Aorta (tissue), 5 donors: ENCODE data around the gene C1orf226. TPM values are rescaled to one million over a fixed set of nuclear protein-coding genes. Genes with fewer than 3 reads are reported as not detected.
"Not testable (repeated sequence)": the region's sequence is repeated elsewhere in the genome, so short reads cannot be mapped to it uniquely, and the experiment has no call there.

ENCODE experiments used
- ATAC-seq: fragments of 200-7000 bp; cut with Tn5 transposase; one replicate; pipeline ENCODE4 v1.9.1; 2022; ENCODE audit warnings: moderate library complexity; ENCODE audit not compliant: low FRiP score
- DNase-seq, 2 donors: peaks; one replicate each; pipeline ENCODE4 v3.0.0-alpha.2; 2020
- H3K27ac ChIP-seq, 2 donors: one replicate each; pipeline ENCODE4 v1.5.1; 2013; ENCODE audit warnings: low read length in 2 of 2, mild to moderate bottlenecking in 2 of 2, moderate library complexity in 2 of 2, control low read depth in 1 of 2, inconsistent platforms in 1 of 2, low read depth in 1 of 2
- H3K27me3 ChIP-seq, 2 donors: one replicate each; pipeline ENCODE4 v1.6.1; 2013; ENCODE audit warnings: control low read depth in 1 of 2, low read length in 1 of 2, mild to moderate bottlenecking in 1 of 2, moderate library complexity in 1 of 2; ENCODE audit not compliant: insufficient read depth in 2 of 2, control insufficient read depth in 1 of 2
- H3K36me3 ChIP-seq, 2 donors: one replicate each; pipeline ENCODE4 v1.6.1; 2013; ENCODE audit warnings: control low read depth in 1 of 2, low read length in 1 of 2, mild to moderate bottlenecking in 1 of 2; ENCODE audit not compliant: insufficient read depth in 2 of 2, control insufficient read depth in 1 of 2
- H3K4me1 ChIP-seq, 2 donors: one replicate each; pipeline ENCODE4 v1.6.1; 2013; ENCODE audit warnings: low read length in 2 of 2, control low read depth in 1 of 2, mild to moderate bottlenecking in 1 of 2, moderate library complexity in 1 of 2; ENCODE audit not compliant: insufficient read depth in 2 of 2, control insufficient read depth in 1 of 2
- H3K4me3 ChIP-seq, 2 donors: one replicate each; pipeline ENCODE4 v1.5.1; 2013; ENCODE audit warnings: low read length in 2 of 2, control low read depth in 1 of 2, mild to moderate bottlenecking in 1 of 2
- H3K9me3 ChIP-seq: one replicate; pipeline ENCODE4 v1.6.1; 2013; ENCODE audit warnings: mild to moderate bottlenecking, low read length; ENCODE audit not compliant: control insufficient read depth
- WGBS, 2 donors: extraction: QIAGEN DNeasy Blood & Tissue Kit; methylation state at CpG; one replicate each; pipeline ENCODE4 v1.1.7; 2013; 5-methylcytosine and 5-hydroxymethylcytosine counted together
- intact Hi-C, 2 donors: fragments of 100-400 bp; cut with DNase I; formaldehyde crosslinking; loops; one replicate each; pipeline versions ENCODE4 v1.14.2 to v1.15.0; 2022
- polyA plus RNA-seq, 2 donors: library from polyadenylated mRNA; stranded (reverse); fragments of 200-250 nt; gene quantifications; one replicate each; pipeline ENCODE4 v1.2.3, GENCODE V29; 2013
- total RNA-seq, 2 donors: library from RNA; stranded (reverse); fragmentation: NEBNext Ultra II Directional; extraction: Animal tissue kit (Norgen Biotek cat#: 25700); gene quantifications; one replicate each; pipeline ENCODE4 v1.2.1, GENCODE V29; 2021
- donor health status: healthy with polysubstance abuse.
- donor health status: Bipolar disorder and iron deficiency.
- donor health status: DM: no; HTN: no; CAD: no.
- donor health status: DM: no; HTN: no; CAD: no.
- donor health status: DM: yes; HTN: yes; CAD: no.

C1orf226 gene
- total and polyA plus RNA-seq, 4 donors, result 1.5 to 5.6 (median 5.0) TPM

DNA sequence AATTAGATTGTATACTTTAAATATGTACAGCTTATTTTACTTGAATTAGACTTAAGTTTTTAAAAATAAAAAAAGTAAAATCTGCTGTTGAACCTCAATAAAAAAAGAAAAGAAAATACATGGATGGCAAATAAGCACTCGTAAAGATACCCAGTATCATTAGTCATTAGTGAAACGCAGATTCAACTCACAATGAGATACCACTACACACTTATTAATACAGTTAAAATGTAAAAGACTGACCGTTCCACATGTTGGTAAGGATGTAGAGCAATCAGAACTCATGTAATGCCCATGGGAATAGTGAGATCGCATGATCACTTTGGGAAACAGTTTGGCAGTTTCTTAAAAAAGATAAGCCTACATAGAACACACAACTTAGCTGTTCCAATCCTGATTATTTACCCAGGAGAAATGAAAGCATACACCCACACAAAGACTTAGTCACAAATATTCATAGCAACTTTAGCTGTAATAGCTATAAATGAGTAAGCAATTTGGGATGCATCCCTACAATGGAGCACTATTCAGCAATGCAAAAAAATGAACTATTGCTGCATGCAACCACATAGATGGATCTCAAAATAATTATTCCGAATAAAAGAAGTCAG lies 23.1 kb downstream of the C1orf226 start:
- DNase-seq, result no peak
- intact Hi-C loops, result no loop called here
- Histone ChIP-seq H3K4me1 (no peaks in the 10 kb centered on the region), H3K27ac (no peak overlapping the region), H3K27me3 (no peaks in the 10 kb centered on the region), H3K9me3 (no peaks in the 10 kb centered on the region), H3K36me3 (no peaks in the 10 kb centered on the region), H3K4me3 (no peak overlapping the region)
- WGBS, 2 donors, result 39% methylated on average over 5 of the region's 5 CpGs
- peak; percentile 54 for ATAC-seq

- no peaks in the 10 kb centered on the region for H3K27me3 ChIP-seq
- H3K27ac ChIP-seq, result no peak overlapping the region
- intact Hi-C loops, result no loop called here
- ATAC-seq (no peak), DNase-seq (no peak)
- H3K4me3 ChIP-seq, result no peak overlapping the region
- H3K4me1 ChIP-seq, result no peaks in the 10 kb centered on the region
- no peaks in the 10 kb centered on the region for H3K9me3 ChIP-seq
- 56 to 62% methylated on average over 5 of the region's 5 CpGs for WGBS, 2 donors
- H3K36me3 ChIP-seq, result no peaks in the 10 kb centered on the region
Observed at GRCh38 chr1:162405800-162406199, 24.3 kb downstream of the C1orf226 start.

GRCh38 chr1:162406811-162407210 lies 25.3 kb downstream of the C1orf226 start:
- 66 to 82% methylated on average over 2 of the region's 2 CpGs for WGBS, 2 donors
- Histone ChIP-seq H3K27ac (no peak overlapping the region), H3K4me1 (no peaks in the 10 kb centered on the region), H3K4me3 (no peak overlapping the region), H3K27me3 (no peaks in the 10 kb centered on the region), H3K9me3 (no peaks in the 10 kb centered on the region), H3K36me3 (no peaks in the 10 kb centered on the region)
- intact Hi-C loops, result no loop called here
- no peak for ATAC-seq
- no peak for DNase-seq

- Histone ChIP-seq H3K36me3 (no peaks in the 10 kb centered on the region), H3K4me1 (no peaks in the 10 kb centered on the region), H3K9me3 (no peaks in the 10 kb centered on the region), H3K27me3 (no peaks in the 10 kb centered on the region), H3K4me3 (no peak overlapping the region), H3K27ac (no peak overlapping the region)
- WGBS, 2 donors, result 84 to 95% methylated on average over 1 of the region's 1 CpG
- no peak for DNase-seq
- no peak for ATAC-seq
- intact Hi-C loops, result no loop called here
Observed at GRCh38 chr1:162407539-162407938, 26.0 kb downstream of the C1orf226 start.

DNA sequence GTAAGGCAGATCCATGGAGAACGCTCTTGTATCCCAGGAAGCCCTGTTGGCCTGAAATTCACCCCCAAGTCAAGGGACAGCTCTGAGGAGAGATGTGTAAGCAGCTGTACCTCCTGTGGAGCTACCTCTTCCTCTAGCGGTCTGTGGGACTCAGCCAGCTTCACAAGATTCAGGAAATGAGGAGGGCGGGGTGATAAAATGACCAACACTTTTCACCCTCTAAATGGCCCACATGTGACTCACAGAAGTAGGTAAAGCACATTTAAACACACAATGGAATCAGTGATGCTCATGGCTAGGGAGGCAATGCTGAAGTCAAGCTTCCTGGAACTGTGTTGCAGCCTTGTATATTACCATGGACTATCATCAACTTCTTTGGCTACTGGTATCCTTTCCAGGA lies 30.5 kb downstream of the C1orf226 start, which contains the start of gene SH2D1B:
Gene SH2D1B, minus strand, starts transcription at position 135 of the 400 bp plus-strand sequence. Its CDS starts 120 bp downstream, at position 15.
- no peak for DNase-seq
- no peak for ATAC-seq
- intact Hi-C loops, result no loop called here

DNA sequence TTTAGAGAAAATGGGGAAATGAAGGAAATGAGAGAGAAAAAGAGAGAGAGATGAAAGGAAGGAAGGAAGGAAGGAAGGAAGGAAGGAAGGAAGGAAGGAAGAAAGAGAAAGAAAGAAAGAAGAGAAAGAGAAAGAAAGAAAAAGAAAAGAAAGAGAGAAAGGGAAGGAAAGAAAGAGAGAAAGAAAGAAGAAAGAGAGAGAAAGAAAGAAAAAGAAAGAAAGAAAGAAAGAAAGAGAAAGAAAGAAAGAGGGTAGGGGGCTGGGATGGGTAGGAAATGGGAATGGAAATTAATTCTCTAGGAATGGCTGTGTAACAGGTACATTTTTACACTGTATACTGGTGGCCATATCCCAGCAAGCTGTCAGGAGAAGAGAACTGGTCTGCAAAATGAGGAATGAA lies 34.7 kb downstream of the C1orf226 start:
- Histone ChIP-seq H3K27ac (no peak overlapping the region), H3K4me3 (no peak overlapping the region), H3K27me3 (no peaks in the 10 kb centered on the region), H3K9me3 (no peaks in the 10 kb centered on the region), H3K4me1 (no peaks in the 10 kb centered on the region), H3K36me3 (no peaks in the 10 kb centered on the region)
- intact Hi-C loops, result no loop called here
- ATAC-seq (no peak), DNase-seq (no peak)

More for the DNA sequence above, 30.5 kb downstream of the C1orf226 start, which contains the start of gene SH2D1B:
- no peaks in the 10 kb centered on the region for H3K27me3 ChIP-seq
- H3K9me3 ChIP-seq, result no peaks in the 10 kb centered on the region
- no peaks in the 10 kb centered on the region for H3K4me1 ChIP-seq
- H3K27ac ChIP-seq, result no peak within 1 kb of the TSS
- 66 to 81% methylated on average over 3 of the region's 3 CpGs for WGBS, 2 donors
- no peaks in the 10 kb centered on the region for H3K36me3 ChIP-seq
- no peak within 1 kb of the TSS for H3K4me3 ChIP-seq

DNA sequence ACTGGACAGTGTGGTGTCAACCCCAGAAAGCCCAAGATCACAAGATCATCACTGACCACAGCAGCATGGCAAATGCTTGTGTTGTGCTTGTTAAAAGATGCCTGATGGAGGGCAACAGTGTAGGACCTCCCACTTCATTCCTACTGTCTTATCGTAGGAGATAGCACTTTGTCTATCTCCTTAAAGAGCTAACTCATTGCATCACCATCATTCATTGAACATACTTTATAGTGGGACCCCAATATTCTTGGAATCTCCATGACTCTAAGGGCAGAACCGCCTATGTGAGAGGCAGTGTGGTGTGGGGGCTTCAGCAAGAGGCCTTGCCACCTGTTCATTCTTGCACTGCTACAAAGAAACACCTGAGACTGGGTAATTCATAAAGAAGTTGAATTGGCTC lies 35.4 kb downstream of the C1orf226 start:
- H3K4me1 ChIP-seq, result no peaks in the 10 kb centered on the region
- intact Hi-C loops, result no loop called here
- no peak overlapping the region for H3K4me3 ChIP-seq
- no peak for DNase-seq
- H3K27ac ChIP-seq, result no peak overlapping the region
- no peaks in the 10 kb centered on the region for H3K36me3 ChIP-seq
- ATAC-seq, result no peak
- 86 to 90% methylated on average over 2 of the region's 2 CpGs for whole genome bisulfite sequencing, 2 donors
- no peaks in the 10 kb centered on the region for H3K27me3 ChIP-seq
- no peaks in the 10 kb centered on the region for H3K9me3 ChIP-seq

DNA sequence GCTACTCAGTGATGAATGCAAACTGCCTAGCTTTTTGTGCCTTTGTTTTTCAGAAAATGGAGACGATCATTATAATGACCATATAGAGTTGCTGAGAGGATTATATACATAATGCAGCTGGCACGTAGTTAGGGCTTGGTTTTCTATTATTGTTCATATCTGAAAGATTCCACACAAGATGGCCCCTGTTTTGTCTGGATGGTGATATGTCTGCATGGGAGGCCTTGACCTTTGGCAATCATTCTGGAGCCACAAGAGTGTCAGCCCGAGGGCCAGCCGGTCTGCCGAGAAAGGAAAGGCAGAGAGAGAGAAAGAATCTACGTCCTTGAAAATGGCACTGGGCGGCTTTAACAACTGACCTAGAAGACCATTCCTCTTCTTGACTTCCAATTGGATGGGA lies 36.1 kb downstream of the C1orf226 start:
- intact Hi-C loops, result no loop called here
- no peak overlapping the region for H3K27ac ChIP-seq
- H3K9me3 ChIP-seq, result peaks cover 1% of the 10 kb centered on the region
- no peak for ATAC-seq
- H3K4me3 ChIP-seq, result no peak overlapping the region
- no peak for DNase-seq
- no peaks in the 10 kb centered on the region for H3K4me1 ChIP-seq
- no peaks in the 10 kb centered on the region for H3K36me3 ChIP-seq
- 88 to 94% methylated on average over 7 of the region's 7 CpGs for WGBS, 2 donors
- no peaks in the 10 kb centered on the region for H3K27me3 ChIP-seq

DNA sequence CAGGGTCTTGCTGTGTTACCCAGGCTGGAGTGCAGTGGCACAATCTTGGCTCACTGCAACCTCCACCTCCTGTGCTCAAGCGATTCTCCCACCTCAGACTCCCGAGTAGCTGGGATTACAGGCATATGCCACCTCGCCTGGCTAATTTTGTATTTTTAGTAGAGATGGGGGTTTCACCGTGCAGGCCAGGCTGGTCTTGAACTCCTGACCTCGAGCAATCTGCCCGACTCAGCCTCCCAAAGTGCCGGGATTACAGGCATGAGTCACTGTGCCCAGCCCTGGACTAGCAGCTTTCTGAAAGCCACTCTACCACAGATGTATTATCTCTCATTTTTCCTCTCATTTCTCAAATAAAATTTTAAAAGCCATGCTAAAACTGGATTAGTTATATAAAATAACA lies 37.1 kb downstream of the C1orf226 start:
- ATAC-seq, H3K27me3 ChIP-seq, H3K9me3 ChIP-seq, intact Hi-C loops, DNase-seq, H3K4me3 ChIP-seq, H3K4me1 ChIP-seq, H3K27ac ChIP-seq, H3K36me3 ChIP-seq: not testable (repeated sequence)
- WGBS, 2 donors, result 79 to 80% methylated on average over 7 of the region's 7 CpGs
